ENCODE data around the gene KRTAP10-2.
"Not testable (repeated sequence)": the region's sequence is repeated elsewhere in the genome, so short reads cannot be mapped to it uniquely, and the experiment has no call there.

DNA sequence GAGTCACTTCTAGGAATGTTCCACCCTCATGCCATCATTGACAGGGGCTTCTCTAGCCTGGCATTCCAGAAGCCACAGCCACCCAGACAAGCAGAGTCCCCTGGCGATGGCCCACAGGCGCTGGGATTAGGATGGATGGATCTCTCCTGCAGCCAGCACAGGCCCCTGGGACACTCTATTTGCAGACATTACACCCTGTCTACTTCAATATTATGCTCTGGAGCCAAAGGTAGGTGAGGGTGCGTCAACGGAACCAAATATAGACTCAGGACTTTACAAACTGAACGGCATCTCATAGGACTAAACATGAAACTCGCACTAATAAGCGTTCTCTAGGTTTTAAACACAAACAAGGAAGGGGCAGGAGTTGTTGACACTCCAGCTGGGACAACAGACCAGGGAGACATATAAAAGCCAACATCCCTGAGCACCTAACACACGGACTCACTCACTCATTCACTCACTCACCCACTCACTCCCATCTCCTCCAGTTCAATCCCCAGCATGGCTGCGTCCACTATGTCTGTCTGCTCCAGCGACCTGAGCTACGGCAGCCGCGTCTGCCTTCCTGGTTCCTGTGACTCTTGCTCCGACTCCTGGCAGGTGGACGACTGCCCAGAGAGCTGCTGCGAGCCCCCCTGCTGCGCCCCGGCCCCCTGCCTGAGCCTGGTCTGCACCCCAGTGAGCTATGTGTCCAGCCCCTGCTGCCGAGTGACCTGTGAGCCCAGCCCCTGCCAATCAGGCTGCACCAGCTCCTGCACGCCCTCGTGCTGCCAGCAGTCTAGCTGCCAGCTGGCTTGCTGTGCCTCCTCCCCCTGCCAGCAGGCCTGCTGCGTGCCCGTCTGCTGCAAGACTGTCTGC, 49.0 kb upstream of the KRTAP10-2 start, which contains the start of gene KRTAP10-7:
- TF ChIP-seq, protein P1, sequence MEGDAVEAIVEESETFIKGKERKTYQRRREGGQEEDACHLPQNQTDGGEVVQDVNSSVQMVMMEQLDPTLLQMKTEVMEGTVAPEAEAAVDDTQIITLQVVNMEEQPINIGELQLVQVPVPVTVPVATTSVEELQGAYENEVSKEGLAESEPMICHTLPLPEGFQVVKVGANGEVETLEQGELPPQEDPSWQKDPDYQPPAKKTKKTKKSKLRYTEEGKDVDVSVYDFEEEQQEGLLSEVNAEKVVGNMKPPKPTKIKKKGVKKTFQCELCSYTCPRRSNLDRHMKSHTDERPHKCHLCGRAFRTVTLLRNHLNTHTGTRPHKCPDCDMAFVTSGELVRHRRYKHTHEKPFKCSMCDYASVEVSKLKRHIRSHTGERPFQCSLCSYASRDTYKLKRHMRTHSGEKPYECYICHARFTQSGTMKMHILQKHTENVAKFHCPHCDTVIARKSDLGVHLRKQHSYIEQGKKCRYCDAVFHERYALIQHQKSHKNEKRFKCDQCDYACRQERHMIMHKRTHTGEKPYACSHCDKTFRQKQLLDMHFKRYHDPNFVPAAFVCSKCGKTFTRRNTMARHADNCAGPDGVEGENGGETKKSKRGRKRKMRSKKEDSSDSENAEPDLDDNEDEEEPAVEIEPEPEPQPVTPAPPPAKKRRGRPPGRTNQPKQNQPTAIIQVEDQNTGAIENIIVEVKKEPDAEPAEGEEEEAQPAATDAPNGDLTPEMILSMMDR (IDR thresholded peaks at IDR 0.05), result not testable (repeated sequence)
- not testable (repeated sequence) for TF ChIP-seq POLR2A (IDR thresholded peaks at IDR 0.05); POLR2AphosphoS5 (IDR thresholded peaks at IDR 0.05; ENCODE audit: insufficient read depth in 1 of 2, low read depth in 1 of 2)

All from vagina (tissue), 2 donors.